A549 (cell line): ENCODE results near the gene RTCB.

Experiments used
- BHLHE40 ChIP-seq: IDR thresholded peaks from 2 replicates; pipeline ENCODE4 v1.6.1; 2012; ENCODE audit warnings: low read depth, low read length, inconsistent platforms
- FOSB ChIP-seq: fragments of 250-450 bp; sonication (Bioruptor Pico); IDR thresholded peaks from 2 replicates; pipeline ENCODE4 v1.5.0; 2020; ENCODE audit warnings: mild to moderate bottlenecking, moderate library complexity
- KDM1A ChIP-seq: fragments of 200-600 bp; sonication (generic); IDR thresholded peaks from 2 replicates; pipeline ENCODE4 v1.6.1; 2016; ENCODE audit warnings: low read depth, mild to moderate bottlenecking
- MYC ChIP-seq: IDR thresholded peaks from 2 replicates; pipeline ENCODE4 v1.6.1; 2012; ENCODE audit warnings: mild to moderate bottlenecking, inconsistent platforms, low read length, improper control_type of control experiment, borderline replicate concordance
- POLR2A ChIP-seq: IDR thresholded peaks from 2 replicates; pipeline ENCODE4 v1.6.1; 2012; ENCODE audit warnings: mild to moderate bottlenecking, low read length
- RARB ChIP-seq: fragments of 250-450 bp; sonication (Bioruptor Pico); IDR thresholded peaks from 2 replicates; pipeline ENCODE4 v1.8.0; 2021; ENCODE audit warnings: mild to moderate bottlenecking, moderate library complexity
- RCOR1 ChIP-seq: fragments of 150-350 bp; IDR thresholded peaks from 2 replicates; pipeline ENCODE4 v1.6.1; 2014; ENCODE audit warnings: antibody characterized with exemption, low read length, low read depth
- RFX5 ChIP-seq: fragments of 450-650 bp; IDR thresholded peaks from 2 replicates; pipeline ENCODE4 v1.7.1; 2014; ENCODE audit warnings: antibody characterized with exemption, mild to moderate bottlenecking, moderate library complexity
- SREBF2 ChIP-seq: fragments of 450-650 bp; IDR thresholded peaks from 2 replicates; pipeline ENCODE4 v1.6.1; 2014; ENCODE audit warnings: mild to moderate bottlenecking, moderate library complexity
- ZSCAN20 ChIP-seq: fragments of 250-450 bp; sonication (Bioruptor Pico); IDR thresholded peaks from 2 replicates; pipeline ENCODE4 v1.8.0; 2022; ENCODE audit warnings: mild to moderate bottlenecking, moderate library complexity
- TF ChIP-seq, protein P1 (sequence below): fragments of >200 bp; sonication (Bioruptor Twin); formaldehyde crosslinking; IDR thresholded peaks from 3 replicates; pipeline ENCODE4 v1.5.1; 2016
- TF ChIP-seq, protein P2 (sequence below): fragments of 200-600 bp; sonication (generic); IDR thresholded peaks from 2 replicates; pipeline ENCODE4 v1.6.1; 2016; ENCODE audit warnings: antibody characterized with exemption, mild to moderate bottlenecking, moderate library complexity
- TF ChIP-seq, protein P3 (sequence below): fragments of 450-650 bp; IDR thresholded peaks from 2 replicates; pipeline ENCODE4 v1.6.1; 2014; ENCODE audit warnings: antibody characterized with exemption

DNA sequence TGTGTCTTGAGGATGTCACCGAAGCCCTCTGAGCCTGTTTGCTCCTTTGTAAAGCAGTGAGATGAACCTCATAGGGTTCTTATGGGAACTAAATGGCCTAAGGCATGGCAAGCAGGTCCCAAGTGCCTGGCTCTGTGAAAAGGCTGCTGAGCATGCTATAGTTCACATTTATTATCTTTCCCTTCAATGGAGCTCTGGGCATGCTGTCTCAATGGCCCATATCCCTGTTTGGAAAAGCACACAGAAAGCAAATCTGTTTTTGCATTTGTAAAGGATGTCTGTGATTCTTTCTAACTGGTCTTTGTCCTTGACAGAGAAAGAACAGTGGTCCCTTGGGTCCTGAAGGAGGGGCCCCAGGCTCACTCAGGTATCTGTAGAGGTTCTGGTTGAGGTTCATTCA, 26.4 kb downstream of the RTCB start:
- TF ChIP-seq SREBF2, result no peak
- TF ChIP-seq, protein P1, sequence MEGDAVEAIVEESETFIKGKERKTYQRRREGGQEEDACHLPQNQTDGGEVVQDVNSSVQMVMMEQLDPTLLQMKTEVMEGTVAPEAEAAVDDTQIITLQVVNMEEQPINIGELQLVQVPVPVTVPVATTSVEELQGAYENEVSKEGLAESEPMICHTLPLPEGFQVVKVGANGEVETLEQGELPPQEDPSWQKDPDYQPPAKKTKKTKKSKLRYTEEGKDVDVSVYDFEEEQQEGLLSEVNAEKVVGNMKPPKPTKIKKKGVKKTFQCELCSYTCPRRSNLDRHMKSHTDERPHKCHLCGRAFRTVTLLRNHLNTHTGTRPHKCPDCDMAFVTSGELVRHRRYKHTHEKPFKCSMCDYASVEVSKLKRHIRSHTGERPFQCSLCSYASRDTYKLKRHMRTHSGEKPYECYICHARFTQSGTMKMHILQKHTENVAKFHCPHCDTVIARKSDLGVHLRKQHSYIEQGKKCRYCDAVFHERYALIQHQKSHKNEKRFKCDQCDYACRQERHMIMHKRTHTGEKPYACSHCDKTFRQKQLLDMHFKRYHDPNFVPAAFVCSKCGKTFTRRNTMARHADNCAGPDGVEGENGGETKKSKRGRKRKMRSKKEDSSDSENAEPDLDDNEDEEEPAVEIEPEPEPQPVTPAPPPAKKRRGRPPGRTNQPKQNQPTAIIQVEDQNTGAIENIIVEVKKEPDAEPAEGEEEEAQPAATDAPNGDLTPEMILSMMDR, result no peak
- TF ChIP-seq KDM1A, result no peak
- TF ChIP-seq RFX5, result no peak
- no peak for TF ChIP-seq MYC
- TF ChIP-seq RCOR1, result no peak
- TF ChIP-seq, protein P2, sequence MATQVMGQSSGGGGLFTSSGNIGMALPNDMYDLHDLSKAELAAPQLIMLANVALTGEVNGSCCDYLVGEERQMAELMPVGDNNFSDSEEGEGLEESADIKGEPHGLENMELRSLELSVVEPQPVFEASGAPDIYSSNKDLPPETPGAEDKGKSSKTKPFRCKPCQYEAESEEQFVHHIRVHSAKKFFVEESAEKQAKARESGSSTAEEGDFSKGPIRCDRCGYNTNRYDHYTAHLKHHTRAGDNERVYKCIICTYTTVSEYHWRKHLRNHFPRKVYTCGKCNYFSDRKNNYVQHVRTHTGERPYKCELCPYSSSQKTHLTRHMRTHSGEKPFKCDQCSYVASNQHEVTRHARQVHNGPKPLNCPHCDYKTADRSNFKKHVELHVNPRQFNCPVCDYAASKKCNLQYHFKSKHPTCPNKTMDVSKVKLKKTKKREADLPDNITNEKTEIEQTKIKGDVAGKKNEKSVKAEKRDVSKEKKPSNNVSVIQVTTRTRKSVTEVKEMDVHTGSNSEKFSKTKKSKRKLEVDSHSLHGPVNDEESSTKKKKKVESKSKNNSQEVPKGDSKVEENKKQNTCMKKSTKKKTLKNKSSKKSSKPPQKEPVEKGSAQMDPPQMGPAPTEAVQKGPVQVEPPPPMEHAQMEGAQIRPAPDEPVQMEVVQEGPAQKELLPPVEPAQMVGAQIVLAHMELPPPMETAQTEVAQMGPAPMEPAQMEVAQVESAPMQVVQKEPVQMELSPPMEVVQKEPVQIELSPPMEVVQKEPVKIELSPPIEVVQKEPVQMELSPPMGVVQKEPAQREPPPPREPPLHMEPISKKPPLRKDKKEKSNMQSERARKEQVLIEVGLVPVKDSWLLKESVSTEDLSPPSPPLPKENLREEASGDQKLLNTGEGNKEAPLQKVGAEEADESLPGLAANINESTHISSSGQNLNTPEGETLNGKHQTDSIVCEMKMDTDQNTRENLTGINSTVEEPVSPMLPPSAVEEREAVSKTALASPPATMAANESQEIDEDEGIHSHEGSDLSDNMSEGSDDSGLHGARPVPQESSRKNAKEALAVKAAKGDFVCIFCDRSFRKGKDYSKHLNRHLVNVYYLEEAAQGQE, result no peak
- no peak for TF ChIP-seq ZSCAN20 (CRISPR knock-in tag)
- no peak for TF ChIP-seq POLR2A
- TF ChIP-seq, protein P3, sequence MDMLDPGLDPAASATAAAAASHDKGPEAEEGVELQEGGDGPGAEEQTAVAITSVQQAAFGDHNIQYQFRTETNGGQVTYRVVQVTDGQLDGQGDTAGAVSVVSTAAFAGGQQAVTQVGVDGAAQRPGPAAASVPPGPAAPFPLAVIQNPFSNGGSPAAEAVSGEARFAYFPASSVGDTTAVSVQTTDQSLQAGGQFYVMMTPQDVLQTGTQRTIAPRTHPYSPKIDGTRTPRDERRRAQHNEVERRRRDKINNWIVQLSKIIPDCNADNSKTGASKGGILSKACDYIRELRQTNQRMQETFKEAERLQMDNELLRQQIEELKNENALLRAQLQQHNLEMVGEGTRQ, result no peak
- TF ChIP-seq RARB (CRISPR knock-in tag), result no peak
- TF ChIP-seq BHLHE40, result no peak
- TF ChIP-seq FOSB (CRISPR knock-in tag), result no peak
